ENCODE measurements around the gene RMI2. TPM values are rescaled to one million over a fixed set of nuclear protein-coding genes. Genes with fewer than 3 reads are reported as not detected.

The RMI2 gene
- total RNA-seq, 1 experiment from 2014 or later: 9.6 TPM

- DNase-seq (ENCODE audit: extremely low read depth, low read depth): no peak
Observed at GRCh38 chr16:11309895-11310633, 35.2 kb upstream of the RMI2 start.

GRCh38 chr16:11310634-11310977 lies 34.7 kb upstream of the RMI2 start:
- DNase-seq (ENCODE audit: extremely low read depth, low read depth): no peak

- no peak for DNase-seq (ENCODE audit: extremely low read depth, low read depth)
Observed at GRCh38 chr16:11310997-11311561, 34.2 kb upstream of the RMI2 start.

GRCh38 chr16:11312718-11313492 lies 32.4 kb upstream of the RMI2 start:
- no peak for DNase-seq (ENCODE audit: extremely low read depth, low read depth)

- no peak for DNase-seq (ENCODE audit: extremely low read depth, low read depth)
Observed at GRCh38 chr16:11313493-11314308, 31.6 kb upstream of the RMI2 start.

- DNase-seq (ENCODE audit: extremely low read depth, low read depth): no peak
Observed at GRCh38 chr16:11314309-11314894, 30.9 kb upstream of the RMI2 start.

- no peak for DNase-seq (ENCODE audit: extremely low read depth, low read depth)
Observed at GRCh38 chr16:11315510-11315909, 29.7 kb upstream of the RMI2 start.

- no peak for DNase-seq (ENCODE audit: extremely low read depth, low read depth)
Observed at GRCh38 chr16:11316331-11317015, 28.8 kb upstream of the RMI2 start.

GRCh38 chr16:11318817-11319216 lies 26.4 kb upstream of the RMI2 start:
- DNase-seq (ENCODE audit: extremely low read depth, low read depth): no peak

GRCh38 chr16:11319529-11320146 lies 25.6 kb upstream of the RMI2 start:
- no peak for DNase-seq (ENCODE audit: extremely low read depth, low read depth)

GRCh38 chr16:11320170-11320569 lies 25.1 kb upstream of the RMI2 start:
- no peak for DNase-seq (ENCODE audit: extremely low read depth, low read depth)

GRCh38 chr16:11321662-11322061 lies 23.6 kb upstream of the RMI2 start:
- DNase-seq (ENCODE audit: extremely low read depth, low read depth): no peak

- DNase-seq (ENCODE audit: extremely low read depth, low read depth): no peak
Observed at GRCh38 chr16:11322823-11323222, 22.4 kb upstream of the RMI2 start.

- no peak for DNase-seq (ENCODE audit: extremely low read depth, low read depth)
Observed at GRCh38 chr16:11323551-11324336, 21.5 kb upstream of the RMI2 start.

- no peak for DNase-seq (ENCODE audit: extremely low read depth, low read depth)
Observed at GRCh38 chr16:11325404-11326083, 19.7 kb upstream of the RMI2 start.

GRCh38 chr16:11326084-11326736 lies 19.0 kb upstream of the RMI2 start:
- DNase-seq (ENCODE audit: extremely low read depth, low read depth): no peak

- DNase-seq (ENCODE audit: extremely low read depth, low read depth): no peak
Observed at GRCh38 chr16:11326737-11327276, 18.5 kb upstream of the RMI2 start.

Data from NCI-H460 (cell line).